HepG2 (cell line): ENCODE measurements around the gene NRBF2. TPM values are rescaled to one million over a fixed set of nuclear protein-coding genes. Genes with fewer than 3 reads are reported as not detected.

Experiments used
- ATAC-seq: fragments of 200-7000 bp; cut with Tn5 transposase; 3 replicates; pipeline ENCODE4 v1.9.1; 2020; ENCODE audit warnings: mild to moderate bottlenecking, moderate library complexity
- Bru-seq: library from RNA; stranded (reverse); fragments of 400-500 nt; gene quantifications from one replicate; lab custom pipeline; 2021; lab: Mats Ljungman, UMichigan
- BruChase-seq, 2 experiments: library from RNA; stranded (reverse); fragments of 400-500 nt; gene quantifications; one replicate each; lab custom pipeline; 2021; lab: Mats Ljungman, UMichigan
- BruUV-seq: library from RNA; stranded (reverse); fragments of 400-500 nt; replicated peaks from 2 replicates; lab custom pipeline; 2021; lab: Mats Ljungman, UMichigan
- CTCF ChIA-PET: fragments of 300-600 bp; formaldehyde crosslinking; extraction: SDS; loops from one replicate; lab custom pipeline; 2021; ENCODE audit warnings: low total read pairs, inconsistent platforms, low intra/inter-chr PET ratio; lab: Yijun Ruan, JAX
- POLR2A ChIA-PET: fragments of 350-600 bp; sonication (Branson Sonifier 250); formaldehyde crosslinking; loops from one replicate; lab custom pipeline; 2020; ENCODE audit warnings: antibody characterized with exemption, inconsistent platforms; lab: Yijun Ruan, JAX
- DNase-seq: peaks from one replicate; pipeline ENCODE4 v3.0.0-alpha.2; 2015; ENCODE audit warnings: low spot score
- FAIRE-seq: peaks from 3 replicates; lab custom pipeline; 2011; peaks lifted over from hg19 to GRCh38; lab: Jason Lieb, UNC
- H2AFZ ChIP-seq: one replicate; pipeline ENCODE4 v1.6.1; 2011; ENCODE audit warnings: low read length, inconsistent platforms
- H3K27ac ChIP-seq: fragments of 300-600 bp; 3 replicates; pipeline ENCODE4 v1.8.0; 2011; ENCODE audit warnings: mixed run types, mild to moderate bottlenecking, mixed read lengths, low read length, inconsistent platforms; ENCODE audit not compliant: insufficient read depth; ENCODE audit errors: extremely low read length
- H3K27me3 ChIP-seq, 2 experiments: fragments of 200-600 bp in 1 of 2; 2 replicates in 1 of 2; 3 replicates in 1 of 2; pipeline versions ENCODE4 v1.6.0 to v1.8.0; 2011; ENCODE audit warnings: low read length in 2 of 2, mild to moderate bottlenecking in 2 of 2, moderate library complexity in 2 of 2, inconsistent platforms in 1 of 2; ENCODE audit not compliant: insufficient read depth in 2 of 2, control insufficient read depth in 1 of 2
- H3K36me3 ChIP-seq, 2 experiments: fragments of 200-600 bp in 1 of 2; replicated peaks in 1 of 2; 2 replicates in 1 of 2; 3 replicates in 1 of 2; pipeline versions ENCODE4 v1.5.1 to v1.8.0; 2011; ENCODE audit warnings: low read length in 2 of 2, inconsistent platforms in 1 of 2; ENCODE audit not compliant: insufficient read depth in 2 of 2, control insufficient read depth in 1 of 2
- H3K4me1 ChIP-seq: 2 replicates; pipeline ENCODE4 v1.5.1; 2012; ENCODE audit warnings: low read length, inconsistent platforms; ENCODE audit not compliant: insufficient read depth
- H3K4me2 ChIP-seq: 2 replicates; pipeline ENCODE4 v1.6.0; 2011; ENCODE audit warnings: low read depth, low read length, inconsistent platforms
- H3K4me3 ChIP-seq, 3 experiments: fragments of 200-600 bp in 1 of 3; sonication (generic), shearing (Covaris generic) in 1 of 3; replicated peaks in 1 of 3; 2 replicates each; pipeline ENCODE4 v1.5.1; 2011 to 2016; ENCODE audit warnings: low read length in 3 of 3, inconsistent platforms in 2 of 3, low read depth in 2 of 3, mild to moderate bottlenecking in 2 of 3, control low read depth in 1 of 3, mixed read lengths in 1 of 3; ENCODE audit not compliant: insufficient read depth in 1 of 3
- H3K79me2 ChIP-seq: one replicate; pipeline ENCODE4 v1.6.1; 2011; ENCODE audit warnings: low read length, inconsistent platforms; ENCODE audit not compliant: insufficient read depth
- H3K9ac ChIP-seq: 2 replicates; pipeline ENCODE4 v1.6.0; 2011; ENCODE audit warnings: mild to moderate bottlenecking, low read depth, low read length, inconsistent platforms; ENCODE audit not compliant: insufficient read depth
- H3K9me3 ChIP-seq: 2 replicates; pipeline ENCODE4 v1.5.1; 2012; ENCODE audit warnings: mild to moderate bottlenecking, low read length
- H4K20me1 ChIP-seq: 2 replicates; pipeline ENCODE4 v1.6.0; 2011; ENCODE audit warnings: inconsistent platforms, mild to moderate bottlenecking, low read length, moderate library complexity; ENCODE audit not compliant: insufficient read depth
- HES4 ChIP-seq: sonication (generic); formaldehyde crosslinking; IDR thresholded peaks from 2 replicates; pipeline ENCODE4 v1.9.0; 2021; ENCODE audit warnings: mild to moderate bottlenecking, missing genetic modification reagents, borderline replicate concordance
- KDM4B ChIP-seq: sonication (generic); formaldehyde crosslinking; IDR thresholded peaks from 2 replicates; pipeline ENCODE4 v1.4.0; 2020; ENCODE audit warnings: missing genetic modification reagents
- ZSCAN12 ChIP-seq: sonication (generic); formaldehyde crosslinking; IDR thresholded peaks from 2 replicates; pipeline ENCODE4 v1.9.0; 2021; ENCODE audit warnings: mild to moderate bottlenecking, missing genetic modification reagents
- WGBS: methylation state at CpG from one replicate; pipeline ENCODE4 v1.1.6; 2017; ENCODE audit warnings: low lambda C conversion rate; 5-methylcytosine and 5-hydroxymethylcytosine counted together
- in situ Hi-C: cut with HindIII; loops from 2 replicates; pipeline ENCODE4 v1.10.0; 2017; ENCODE audit warnings: low pct_unique_long_range_greater_than_20kb; ENCODE audit not compliant: extremely low pct_ligation_motif_present
- intact Hi-C: fragments of 100-400 bp; cut with micrococcal nuclease; formaldehyde crosslinking; loops from one replicate; pipeline ENCODE4 v1.10.0; 2022; ENCODE audit not compliant: unreplicated experiment
- long read RNA-seq, 2 experiments: library from RNA in 1 of 2; library from polyadenylated mRNA in 1 of 2; stranded (forward) in 1 of 2; unstranded in 1 of 2; transcript quantifications; one replicate each; pipeline ENCODE4 v2.0.0, GENCODE V29; 2019 to 2022
- polyA minus RNA-seq, 3 experiments: library from RNA; depleted of rRNA, polyadenylated mRNA; stranded (reverse); fragments of >200 nt; gene quantifications; 2 replicates each; pipeline ENCODE4 v1.2.3, GENCODE V29; 2011; ENCODE audit warnings: low replicate concordance in 1 of 3
- polyA plus RNA-seq, 8 experiments: library from polyadenylated mRNA; depleted of rRNA in 3 of 8; stranded (reverse) in 7 of 8; unstranded in 1 of 8; fragments of >200 nt; fragmentation: Illumina TruSeq in 4 of 8; extraction: Trizol in 4 of 8; gene quantifications; 2 replicates each; pipeline versions ENCODE4 v1.2.1 to v1.2.3, GENCODE V29; 2011 to 2016; ENCODE audit warnings: low read depth in 4 of 8, missing spikeins in 1 of 8, mixed read lengths in 1 of 8; ENCODE audit not compliant: insufficient read depth in 1 of 8
- total RNA-seq, 5 experiments: library from RNA; depleted of rRNA; stranded (reverse); fragments of >200 nt; fragmentation: Illumina TruSeq; extraction: Trizol; gene quantifications; 2 replicates each; pipeline ENCODE4 v1.2.3, GENCODE V29; 2016; ENCODE audit warnings: low read depth in 1 of 5
- TF ChIP-seq, protein P1 (sequence below): sonication (generic); formaldehyde crosslinking; IDR thresholded peaks from 2 replicates; pipeline ENCODE4 v1.9.0; 2021; ENCODE audit warnings: missing genetic modification reagents, borderline replicate concordance

The NRBF2 gene
- total RNA-seq (2016; rRNA removed; fragmentation: Illumina TruSeq; extraction: Trizol) = 28.4 and 39.0 TPM in 2 replicates
- total RNA-seq (2016; cell fraction: cytosol; rRNA removed; fragmentation: Illumina TruSeq; extraction: Trizol; ENCODE audit: low read depth) = 7.3 and 10.7 TPM in 2 replicates
- total RNA-seq (2016; cell fraction: insoluble cytoplasmic fraction; rRNA removed; fragmentation: Illumina TruSeq; extraction: Trizol) = 26.2 and 39.1 TPM in 2 replicates
- total RNA-seq (2016; cell fraction: membrane; rRNA removed; fragmentation: Illumina TruSeq; extraction: Trizol) = 20.1 and 26.1 TPM in 2 replicates
- total RNA-seq (2016; cell fraction: nucleus; rRNA removed; fragmentation: Illumina TruSeq; extraction: Trizol) = 12.7 and 13.7 TPM in 2 replicates
- 18.0 and 20.0 TPM in 2 replicates for polyA plus RNA-seq (2011; rRNA removed)
- polyA plus RNA-seq (2011; cell fraction: cytosol; rRNA removed) = 10.9 and 15.2 TPM in 2 replicates
- 3.7 and 5.0 TPM in 2 replicates for polyA plus RNA-seq (2011; cell fraction: nucleus; rRNA removed)
- 23.4 and 26.2 TPM in 2 replicates for polyA plus RNA-seq (2012)
- polyA plus RNA-seq (2016; cell fraction: cytosol; fragmentation: Illumina TruSeq; extraction: Trizol; ENCODE audit: low read depth) = 6.4 and 8.3 TPM in 2 replicates
- polyA plus RNA-seq (2016; cell fraction: insoluble cytoplasmic fraction; fragmentation: Illumina TruSeq; extraction: Trizol; ENCODE audit: low read depth) = 44.3 and 47.7 TPM in 2 replicates
- 13.8 and 19.0 TPM in 2 replicates for polyA plus RNA-seq (2016; cell fraction: membrane; fragmentation: Illumina TruSeq; extraction: Trizol; ENCODE audit: low read depth)
- polyA plus RNA-seq (2016; cell fraction: nucleus; fragmentation: Illumina TruSeq; extraction: Trizol; ENCODE audit: insufficient read depth, low read depth) = 17.1 and 19.4 TPM in 2 replicates
- polyA minus RNA-seq (2011; rRNA and poly(A)+ RNA removed; ENCODE audit: low replicate concordance) = 7.0 and 10.8 TPM in 2 replicates
- polyA minus RNA-seq (2011; cell fraction: cytosol; rRNA and poly(A)+ RNA removed) = 13.7 and 15.0 TPM in 2 replicates
- polyA minus RNA-seq (2011; cell fraction: nucleus; rRNA and poly(A)+ RNA removed) = 11.5 and 12.1 TPM in 2 replicates
- percentile 85 among the genes with signal in this experiment for Bru-seq, nascent RNA
- BruChase-seq, experiment 1, labeled RNA remaining after a 6-hour chase = percentile 81 among the genes with signal in this experiment
- percentile 86 among the genes with signal in this experiment for BruChase-seq, experiment 2, labeled RNA remaining after a 2-hour chase
- long read RNA-seq, experiment 1, transcript NRBF2-201 (4 exons, 1,853 nt) = major isoform, 58 of 62 reads
- long read RNA-seq, experiment 1, partial matches to known transcripts = 1 of 62 reads
- long read RNA-seq, experiment 1, other reads (novel, unspliced or antisense) = 2 of 62 reads
- long read RNA-seq, experiment 2, transcript NRBF2-201 (4 exons, 1,853 nt) = major isoform, 30 of 51 reads
- long read RNA-seq, experiment 2, partial matches to known transcripts = 1 of 51 reads
- long read RNA-seq, experiment 2, other reads (novel, unspliced or antisense) = 19 of 51 reads

DNA sequence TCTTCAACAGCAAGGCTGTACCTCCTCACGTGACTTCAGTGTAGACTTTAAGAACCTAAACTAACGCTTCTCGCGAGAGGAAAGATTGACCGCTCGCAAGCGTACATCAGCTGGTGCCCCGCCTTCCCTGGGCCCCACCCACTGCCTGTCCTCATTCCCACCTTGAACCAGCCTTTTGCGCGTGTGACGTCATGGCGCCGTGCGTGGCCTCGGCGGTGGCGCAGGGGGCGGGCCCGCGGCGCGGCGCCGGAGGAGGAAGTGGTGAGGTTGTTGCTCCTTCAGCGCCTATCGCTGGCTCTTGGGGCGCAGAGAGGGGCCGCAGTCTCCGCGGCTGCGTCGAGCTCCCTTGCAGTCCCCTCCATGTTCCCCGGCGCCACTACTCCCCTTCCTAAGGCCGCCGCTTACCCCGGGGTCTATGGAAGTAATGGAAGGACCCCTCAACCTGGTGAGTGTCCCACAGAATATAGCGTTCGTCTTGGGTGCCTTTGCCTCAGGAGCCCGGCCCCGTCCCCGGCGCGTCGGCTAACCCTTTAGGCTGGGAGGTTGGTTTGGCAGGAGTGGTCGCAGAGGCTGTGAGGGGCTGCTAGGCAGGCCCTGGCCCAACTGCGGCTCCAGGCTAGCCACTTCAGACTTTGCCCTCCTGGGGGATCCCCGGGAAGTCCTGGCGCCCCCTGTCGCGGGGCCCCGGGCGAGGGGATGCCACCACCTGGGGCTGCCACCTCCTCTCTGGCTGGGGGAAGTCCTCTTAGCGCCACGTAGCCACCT, at the start of gene NRBF2:
Gene NRBF2, plus strand, starts transcription at position 273 of the 765 bp plus-strand sequence. Its CDS starts 143 bp downstream, at position 416.
- Histone ChIP-seq H3K4me3 (peak within 1 kb of the TSS; percentile 77 to 91 (median 88)), H3K9me3 (no peaks in the 10 kb centered on the region), H3K9ac (peak within 1 kb of the TSS; percentile 94), H4K20me1 (peaks cover 21% of the 10 kb centered on the region), H3K27ac (peak within 1 kb of the TSS; percentile 92), H3K36me3 (no peaks in the 10 kb centered on the region), H3K27me3 (no peaks in the 10 kb centered on the region; a peak in 1 of 5 replicates), H3K4me2 (peak within 1 kb of the TSS; percentile 82), H2AFZ (peak within 1 kb of the TSS; percentile 85), H3K4me1 (peaks cover 44% of the 10 kb centered on the region), H3K79me2 (peaks cover 46% of the 10 kb centered on the region)
- ATAC-seq (peak; percentile 96), FAIRE-seq (peak; percentile 96), DNase-seq (peak; percentile 97)
- WGBS = 0% methylated on average over 15 of the region's 55 CpGs
- POLR2A ChIA-PET = interaction anchor here (0.6 to 3.5 kb wide), 12 partner anchors 9 to 605 kb away, joined by 3 to 32 read pairs (median 4); partner anchors contain the start of genes ADO and EGR2
- intact Hi-C loops = loop anchor here (1.0 to 2.0 kb wide), 2 partner anchors 18 to 317 kb away; partner anchors contain the start of gene EGR2
- BruUV-seq = TSS peak; percentile 84
- in situ Hi-C loops = loop anchor here (10.0 kb wide), 1 partner anchor 328 kb away; the partner anchor contains the start of gene ADO
- CTCF ChIA-PET = no interaction called here
- peak; percentile 70; the same call in 1 of the 2 replicates for TF ChIP-seq HES4 (CRISPR knock-in tag)
- TF ChIP-seq KDM4B = 0 out of 2 replicates have a peak, but pooled peaks have one; percentile 52
- TF ChIP-seq, protein P1, sequence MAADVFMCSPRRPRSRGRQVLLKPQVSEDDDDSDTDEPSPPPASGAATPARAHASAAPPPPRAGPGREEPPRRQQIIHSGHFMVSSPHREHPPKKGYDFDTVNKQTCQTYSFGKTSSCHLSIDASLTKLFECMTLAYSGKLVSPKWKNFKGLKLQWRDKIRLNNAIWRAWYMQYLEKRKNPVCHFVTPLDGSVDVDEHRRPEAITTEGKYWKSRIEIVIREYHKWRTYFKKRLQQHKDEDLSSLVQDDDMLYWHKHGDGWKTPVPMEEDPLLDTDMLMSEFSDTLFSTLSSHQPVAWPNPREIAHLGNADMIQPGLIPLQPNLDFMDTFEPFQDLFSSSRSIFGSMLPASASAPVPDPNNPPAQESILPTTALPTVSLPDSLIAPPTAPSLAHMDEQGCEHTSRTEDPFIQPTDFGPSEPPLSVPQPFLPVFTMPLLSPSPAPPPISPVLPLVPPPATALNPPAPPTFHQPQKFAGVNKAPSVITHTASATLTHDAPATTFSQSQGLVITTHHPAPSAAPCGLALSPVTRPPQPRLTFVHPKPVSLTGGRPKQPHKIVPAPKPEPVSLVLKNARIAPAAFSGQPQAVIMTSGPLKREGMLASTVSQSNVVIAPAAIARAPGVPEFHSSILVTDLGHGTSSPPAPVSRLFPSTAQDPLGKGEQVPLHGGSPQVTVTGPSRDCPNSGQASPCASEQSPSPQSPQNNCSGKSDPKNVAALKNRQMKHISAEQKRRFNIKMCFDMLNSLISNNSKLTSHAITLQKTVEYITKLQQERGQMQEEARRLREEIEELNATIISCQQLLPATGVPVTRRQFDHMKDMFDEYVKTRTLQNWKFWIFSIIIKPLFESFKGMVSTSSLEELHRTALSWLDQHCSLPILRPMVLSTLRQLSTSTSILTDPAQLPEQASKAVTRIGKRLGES = no peak
- no peak; the same call in 1 of the 2 replicates for TF ChIP-seq ZSCAN12 (CRISPR knock-in tag)
